ENCODE results near the gene DOCK10. TPM values are rescaled to one million over a fixed set of nuclear protein-coding genes. Genes with fewer than 3 reads are reported as not detected.

DOCK10 gene
- total and polyA plus RNA-seq, 9 of the 15 experiments (the other 6 are each of a cell fraction or from before 2014, with no cell fraction given): 0.01 to 0.87 (median 0.18) TPM

DNA sequence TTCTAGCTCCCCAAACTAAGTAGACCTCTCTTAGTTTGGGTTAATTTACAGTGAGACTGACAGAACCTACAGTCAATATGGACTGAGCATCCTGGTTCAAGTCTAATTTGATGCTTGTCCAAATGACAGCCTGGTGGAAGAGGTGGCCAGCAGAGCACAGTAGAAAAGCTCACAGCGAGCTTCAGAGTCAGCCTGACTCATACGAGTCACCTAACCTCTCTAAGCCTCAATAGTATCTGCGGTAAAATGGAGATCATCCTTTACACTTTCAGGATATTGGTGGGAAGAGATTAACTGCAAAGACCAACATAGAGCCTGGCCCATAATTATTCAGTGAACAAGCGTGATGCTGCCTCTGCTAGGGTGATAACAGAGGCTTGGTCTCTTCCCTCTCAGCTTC is 54.5 kb downstream of the DOCK10 start:
- H3K4me2 ChIP-seq (ENCODE audit: insufficient read depth, low read length): no peak overlapping the region
- H4K20me1 ChIP-seq (replicated peaks; ENCODE audit: control insufficient read depth, insufficient read depth, low read length): no peaks in the 10 kb centered on the region
- intact Hi-C loops (cut with micrococcal nuclease) (no loop called here), in situ Hi-C loops (cut with MboI) (no loop called here)
- DNase-seq (ENCODE audit: extremely low read depth in 1 of 4, low spot score in 3 of 4) (no peak), FAIRE-seq (no peak), ATAC-seq (no peak)
- no peaks in the 10 kb centered on the region for H3K27me3 ChIP-seq (ENCODE audit: control insufficient read depth in 2 of 2, insufficient read depth in 2 of 2, low read length in 2 of 2)
- TF ChIP-seq BRD9 (IDR thresholded peaks at IDR 0.05; ENCODE audit: low read depth, partially characterized antibody) (no peak), SP2 (IDR thresholded peaks at IDR 0.05; ENCODE audit: extremely low read depth, low read depth, low read length, poor library complexity, severe bottlenecking) (no peak), BMI1 (IDR thresholded peaks at IDR 0.05; ENCODE audit: low read length) (no peak), ZNF77 (CRISPR knock-in tag; IDR thresholded peaks at IDR 0.05) (no peak), SMARCB1 (IDR thresholded peaks at IDR 0.05; ENCODE audit: insufficient read length, low read depth) (no peak), SIX5 (IDR thresholded peaks at IDR 0.05; ENCODE audit: borderline replicate concordance in 1 of 2, insufficient read depth in 1 of 2, low read depth in 1 of 2, low read length in 2 of 2) (no peak), KAT2B (IDR thresholded peaks at IDR 0.05; ENCODE audit: low read depth, low read length) (no peak), ZNF57 (CRISPR knock-in tag; IDR thresholded peaks at IDR 0.05) (no peak)
- TF ChIP-seq, protein P1, sequence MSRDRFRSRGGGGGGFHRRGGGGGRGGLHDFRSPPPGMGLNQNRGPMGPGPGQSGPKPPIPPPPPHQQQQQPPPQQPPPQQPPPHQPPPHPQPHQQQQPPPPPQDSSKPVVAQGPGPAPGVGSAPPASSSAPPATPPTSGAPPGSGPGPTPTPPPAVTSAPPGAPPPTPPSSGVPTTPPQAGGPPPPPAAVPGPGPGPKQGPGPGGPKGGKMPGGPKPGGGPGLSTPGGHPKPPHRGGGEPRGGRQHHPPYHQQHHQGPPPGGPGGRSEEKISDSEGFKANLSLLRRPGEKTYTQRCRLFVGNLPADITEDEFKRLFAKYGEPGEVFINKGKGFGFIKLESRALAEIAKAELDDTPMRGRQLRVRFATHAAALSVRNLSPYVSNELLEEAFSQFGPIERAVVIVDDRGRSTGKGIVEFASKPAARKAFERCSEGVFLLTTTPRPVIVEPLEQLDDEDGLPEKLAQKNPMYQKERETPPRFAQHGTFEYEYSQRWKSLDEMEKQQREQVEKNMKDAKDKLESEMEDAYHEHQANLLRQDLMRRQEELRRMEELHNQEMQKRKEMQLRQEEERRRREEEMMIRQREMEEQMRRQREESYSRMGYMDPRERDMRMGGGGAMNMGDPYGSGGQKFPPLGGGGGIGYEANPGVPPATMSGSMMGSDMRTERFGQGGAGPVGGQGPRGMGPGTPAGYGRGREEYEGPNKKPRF (IDR thresholded peaks at IDR 0.05; ENCODE audit: low read depth, low read length): no peak
- TF ChIP-seq, protein P2, sequence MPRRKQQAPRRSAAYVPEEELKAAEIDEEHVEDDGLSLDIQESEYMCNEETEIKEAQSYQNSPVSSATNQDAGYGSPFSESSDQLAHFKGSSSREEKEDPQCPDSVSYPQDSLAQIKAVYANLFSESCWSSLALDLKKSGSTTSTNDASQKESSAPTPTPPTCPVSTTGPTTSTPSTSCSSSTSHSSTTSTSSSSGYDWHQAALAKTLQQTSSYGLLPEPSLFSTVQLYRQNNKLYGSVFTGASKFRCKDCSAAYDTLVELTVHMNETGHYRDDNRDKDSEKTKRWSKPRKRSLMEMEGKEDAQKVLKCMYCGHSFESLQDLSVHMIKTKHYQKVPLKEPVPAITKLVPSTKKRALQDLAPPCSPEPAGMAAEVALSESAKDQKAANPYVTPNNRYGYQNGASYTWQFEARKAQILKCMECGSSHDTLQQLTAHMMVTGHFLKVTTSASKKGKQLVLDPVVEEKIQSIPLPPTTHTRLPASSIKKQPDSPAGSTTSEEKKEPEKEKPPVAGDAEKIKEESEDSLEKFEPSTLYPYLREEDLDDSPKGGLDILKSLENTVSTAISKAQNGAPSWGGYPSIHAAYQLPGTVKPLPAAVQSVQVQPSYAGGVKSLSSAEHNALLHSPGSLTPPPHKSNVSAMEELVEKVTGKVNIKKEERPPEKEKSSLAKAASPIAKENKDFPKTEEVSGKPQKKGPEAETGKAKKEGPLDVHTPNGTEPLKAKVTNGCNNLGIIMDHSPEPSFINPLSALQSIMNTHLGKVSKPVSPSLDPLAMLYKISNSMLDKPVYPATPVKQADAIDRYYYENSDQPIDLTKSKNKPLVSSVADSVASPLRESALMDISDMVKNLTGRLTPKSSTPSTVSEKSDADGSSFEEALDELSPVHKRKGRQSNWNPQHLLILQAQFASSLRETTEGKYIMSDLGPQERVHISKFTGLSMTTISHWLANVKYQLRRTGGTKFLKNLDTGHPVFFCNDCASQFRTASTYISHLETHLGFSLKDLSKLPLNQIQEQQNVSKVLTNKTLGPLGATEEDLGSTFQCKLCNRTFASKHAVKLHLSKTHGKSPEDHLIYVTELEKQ (CRISPR knock-in tag; IDR thresholded peaks at IDR 0.05): no peak
- TF ChIP-seq, protein P3, sequence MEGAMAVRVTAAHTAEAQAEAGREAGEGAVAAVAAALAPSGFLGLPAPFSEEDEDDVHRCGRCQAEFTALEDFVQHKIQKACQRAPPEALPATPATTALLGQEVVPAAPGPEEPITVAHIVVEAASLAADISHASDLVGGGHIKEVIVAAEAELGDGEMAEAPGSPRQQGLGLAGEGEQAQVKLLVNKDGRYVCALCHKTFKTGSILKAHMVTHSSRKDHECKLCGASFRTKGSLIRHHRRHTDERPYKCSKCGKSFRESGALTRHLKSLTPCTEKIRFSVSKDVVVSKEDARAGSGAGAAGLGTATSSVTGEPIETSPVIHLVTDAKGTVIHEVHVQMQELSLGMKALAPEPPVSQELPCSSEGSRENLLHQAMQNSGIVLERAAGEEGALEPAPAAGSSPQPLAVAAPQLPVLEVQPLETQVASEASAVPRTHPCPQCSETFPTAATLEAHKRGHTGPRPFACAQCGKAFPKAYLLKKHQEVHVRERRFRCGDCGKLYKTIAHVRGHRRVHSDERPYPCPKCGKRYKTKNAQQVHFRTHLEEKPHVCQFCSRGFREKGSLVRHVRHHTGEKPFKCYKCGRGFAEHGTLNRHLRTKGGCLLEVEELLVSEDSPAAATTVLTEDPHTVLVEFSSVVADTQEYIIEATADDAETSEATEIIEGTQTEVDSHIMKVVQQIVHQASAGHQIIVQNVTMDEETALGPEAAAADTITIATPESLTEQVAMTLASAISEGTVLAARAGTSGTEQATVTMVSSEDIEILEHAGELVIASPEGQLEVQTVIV (CRISPR knock-in tag; IDR thresholded peaks at IDR 0.05; ENCODE audit: borderline replicate concordance): no peak
- TF ChIP-seq, protein P4, sequence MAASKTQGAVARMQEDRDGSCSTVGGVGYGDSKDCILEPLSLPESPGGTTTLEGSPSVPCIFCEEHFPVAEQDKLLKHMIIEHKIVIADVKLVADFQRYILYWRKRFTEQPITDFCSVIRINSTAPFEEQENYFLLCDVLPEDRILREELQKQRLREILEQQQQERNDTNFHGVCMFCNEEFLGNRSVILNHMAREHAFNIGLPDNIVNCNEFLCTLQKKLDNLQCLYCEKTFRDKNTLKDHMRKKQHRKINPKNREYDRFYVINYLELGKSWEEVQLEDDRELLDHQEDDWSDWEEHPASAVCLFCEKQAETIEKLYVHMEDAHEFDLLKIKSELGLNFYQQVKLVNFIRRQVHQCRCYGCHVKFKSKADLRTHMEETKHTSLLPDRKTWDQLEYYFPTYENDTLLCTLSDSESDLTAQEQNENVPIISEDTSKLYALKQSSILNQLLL (CRISPR knock-in tag; IDR thresholded peaks at IDR 0.05; ENCODE audit: borderline replicate concordance): no peak
- no peaks in the 10 kb centered on the region for H3K36me3 ChIP-seq (ENCODE audit: control insufficient read depth, insufficient read depth, low read length)
- BruUV-seq (replicated peaks): no TSS peak
- H2AFZ ChIP-seq (ENCODE audit: low read depth, low read length): no peak overlapping the region
- H3K27ac ChIP-seq (ENCODE audit: extremely low read depth, low read depth, low read length): no peak overlapping the region
- CTCF ChIA-PET (ENCODE audit: low intra/inter-chr PET ratio): no interaction called here
- H3K4me1 ChIP-seq (replicated peaks in 1 of 2; ENCODE audit: control insufficient read depth in 2 of 2, insufficient read depth in 2 of 2, low read length in 2 of 2): no peaks in the 10 kb centered on the region
- POLR2A ChIA-PET: no interaction called here
- H3K9ac ChIP-seq (ENCODE audit: insufficient read depth in 1 of 2, low read depth in 2 of 2, low read length in 2 of 2): no peak overlapping the region
- whole genome bisulfite sequencing (ENCODE audit: insufficient coverage, low coverage, missing lambda C conversion rate): 0% methylated on average over 4 of the region's 4 CpGs
- no peaks in the 10 kb centered on the region for H3K9me3 ChIP-seq (replicated peaks; ENCODE audit: control insufficient read depth, insufficient read depth, low read depth, low read length)
- H3K79me2 ChIP-seq (ENCODE audit: control insufficient read depth, insufficient read depth, low read length): no peaks in the 10 kb centered on the region
- no peak overlapping the region for H3K4me3 ChIP-seq
- no peaks in the 10 kb centered on the region for H3K9me1 ChIP-seq (ENCODE audit: control insufficient read depth, insufficient read depth, low read length)

Measured in K562 (cell line).